Caco-2 (cell line): ENCODE data around the gene SORBS1. TPM values are rescaled to one million over a fixed set of nuclear protein-coding genes. Genes with fewer than 3 reads are reported as not detected.
A peak's percentile ranks its signal among the peaks of the same experiment; 100 is the strongest.
"Not testable (repeated sequence)": the region's sequence is repeated elsewhere in the genome, so short reads cannot be mapped to it uniquely, and the experiment has no call there.

Source experiments
- BruUV-seq: library from RNA; stranded (reverse); fragments of 400-500 nt; replicated peaks from 2 replicates; lab custom pipeline; 2021; lab: Mats Ljungman, UMichigan
- CTCF ChIA-PET: fragments of 300-600 bp; sonication (Branson Sonifier 250); formaldehyde crosslinking; loops from one replicate; lab custom pipeline; 2022; ENCODE audit warnings: antibody characterized with exemption; lab: Charles Lee
- POLR2A ChIA-PET: fragments of 300-600 bp; sonication (Branson Sonifier 250); formaldehyde crosslinking; loops from one replicate; lab custom pipeline; 2022; ENCODE audit warnings: antibody characterized with exemption; lab: Charles Lee
- DNase-seq, 2 experiments: peaks; one replicate each; pipeline versions ENCODE4 v3.0.0 to v3.0.0-alpha.2; 2020 to 2022
- H3K27me3 ChIP-seq: replicated peaks from 2 replicates; pipeline ENCODE4 v1.6.0; 2011; ENCODE audit warnings: low read length; ENCODE audit not compliant: control insufficient read depth, insufficient read depth
- H3K36me3 ChIP-seq: 2 replicates; pipeline ENCODE4 v1.5.1; 2011; ENCODE audit warnings: low read length; ENCODE audit not compliant: control insufficient read depth, insufficient read depth
- H3K4me1 ChIP-seq: fragments of 250-450 bp; sonication (Bioruptor Pico); 2 replicates; pipeline ENCODE4 v1.5.1; 2020; ENCODE audit warnings: mild to moderate bottlenecking
- H3K4me3 ChIP-seq: 2 replicates; pipeline ENCODE4 v1.5.1; 2011; ENCODE audit warnings: low read depth, mild to moderate bottlenecking, control low read depth, low read length
- H3K9me3 ChIP-seq: fragments of 250-450 bp; sonication (Bioruptor Pico); 2 replicates; pipeline ENCODE4 v1.5.1; 2020; ENCODE audit warnings: mild to moderate bottlenecking, moderate library complexity
- H3K27ac Mint-ChIP-seq: one replicate; pipeline ENCODE4 v1.8.0; 2022; ENCODE audit warnings: mixed read lengths; ENCODE audit not compliant: unreplicated experiment
- H3K27me3 Mint-ChIP-seq: one replicate; pipeline ENCODE4 v1.8.0; 2022; ENCODE audit warnings: mixed read lengths; ENCODE audit not compliant: insufficient read depth, unreplicated experiment
- H3K36me3 Mint-ChIP-seq: one replicate; pipeline ENCODE4 v1.8.0; 2022; ENCODE audit warnings: mild to moderate bottlenecking, mixed read lengths; ENCODE audit not compliant: insufficient read depth, unreplicated experiment
- H3K4me1 Mint-ChIP-seq: one replicate; pipeline ENCODE4 v1.8.0; 2022; ENCODE audit warnings: low read depth, mixed read lengths; ENCODE audit not compliant: unreplicated experiment
- H3K4me3 Mint-ChIP-seq: one replicate; pipeline ENCODE4 v1.8.0; 2022; ENCODE audit warnings: mild to moderate bottlenecking, moderate library complexity, mixed read lengths; ENCODE audit not compliant: unreplicated experiment
- H3K9me3 Mint-ChIP-seq: one replicate; pipeline ENCODE4 v1.8.0; 2022; ENCODE audit warnings: mixed read lengths; ENCODE audit not compliant: unreplicated experiment
- CTCF ChIP-seq, 2 experiments: fragments of 200-600 bp in 1 of 2; IDR thresholded peaks; 1 replicate in 1 of 2; 2 replicates in 1 of 2; pipeline versions ENCODE4 v1.5.1 to v1.8.0; 2011 to 2022; ENCODE audit warnings: antibody characterized with exemption in 1 of 2, control low read depth in 1 of 2, inconsistent platforms in 1 of 2, low read depth in 1 of 2, low read length in 1 of 2, mild to moderate bottlenecking in 1 of 2, moderate library complexity in 1 of 2; ENCODE audit not compliant: insufficient read depth in 1 of 2, severe bottlenecking in 1 of 2, unreplicated experiment in 1 of 2
- intact Hi-C: fragments of 100-400 bp; cut with micrococcal nuclease; formaldehyde crosslinking; loops from one replicate; pipeline ENCODE4 v1.10.0; 2022; ENCODE audit not compliant: unreplicated experiment
- total RNA-seq: library from RNA; stranded (reverse); gene quantifications from 2 replicates; pipeline ENCODE4 v1.2.3, GENCODE V29; 2022

The SORBS1 gene
- total RNA-seq, 1 experiment from 2014 or later, result 39.3 TPM

- Mint-ChIP-seq H3K27ac (peak overlapping the region; percentile 81), H3K27me3 (no peaks in the 10 kb centered on the region), H3K4me3 (peak overlapping the region; percentile 37), H3K9me3 (no peaks in the 10 kb centered on the region), H3K4me1 (peaks cover 45% of the 10 kb centered on the region), H3K36me3 (peaks cover 48% of the 10 kb centered on the region)
- Histone ChIP-seq H3K27me3 (no peaks in the 10 kb centered on the region), H3K9me3 (no peaks in the 10 kb centered on the region), H3K4me1 (peaks cover 57% of the 10 kb centered on the region), H3K36me3 (peaks cover 4% of the 10 kb centered on the region), H3K4me3 (no peak overlapping the region)
- no peak for TF ChIP-seq CTCF (IDR thresholded peaks at IDR 0.05; ENCODE audit: insufficient read depth in 1 of 2, low read depth in 1 of 2, low read length in 1 of 2, severe bottlenecking in 1 of 2, unreplicated experiment in 1 of 2)
- ChIA-PET POLR2A (no interaction called here), CTCF (interaction anchor here (0.6 to 1.8 kb wide), 3 partner anchors 11 to 980 kb away, joined by 3 to 7 read pairs (median 6); no protein-coding TSS in a partner anchor)
- DNase-seq, result peak in 1 of 2 experiments; percentile 30
- BruUV-seq, result no TSS peak
- intact Hi-C loops, result no loop called here
These were observed 210.8 kb downstream of the SORBS1 start for GRCh38 chr10:95350219-95350829.

- intact Hi-C loops, result loop anchor here (1.0 to 5.0 kb wide), 6 partner anchors 16 to 720 kb away; no protein-coding TSS in a partner anchor
- CTCF ChIA-PET, result interaction anchor here (0.8 to 1.2 kb wide), 4 partner anchors 10 to 101 kb away, joined by 3 to 5 read pairs (median 4); no protein-coding TSS in a partner anchor
These were observed 213.8 kb downstream of the SORBS1 start for GRCh38 chr10:95347402-95347766.

GRCh38 chr10:95346715-95347401 is 214.3 kb downstream of the SORBS1 start:
- H3K36me3 ChIP-seq, result peaks cover 7% of the 10 kb centered on the region
- ChIA-PET CTCF (interaction anchor here (0.8 to 1.2 kb wide), 4 partner anchors 10 to 100 kb away, joined by 3 to 5 read pairs (median 4); no protein-coding TSS in a partner anchor), POLR2A (interaction anchor here (0.9 to 1.2 kb wide), 4 partner anchors 14 to 101 kb away, joined by 3 to 7 read pairs (median 5); no protein-coding TSS in a partner anchor)
- H3K9me3 Mint-ChIP-seq, result no peaks in the 10 kb centered on the region
- H3K36me3 Mint-ChIP-seq, result peaks cover 56% of the 10 kb centered on the region
- H3K9me3 ChIP-seq, result no peaks in the 10 kb centered on the region
- peak overlapping the region; percentile 93 for H3K27ac Mint-ChIP-seq
- H3K27me3 Mint-ChIP-seq, result no peaks in the 10 kb centered on the region
- peaks cover 45% of the 10 kb centered on the region for H3K4me1 Mint-ChIP-seq
- peaks cover 66% of the 10 kb centered on the region for H3K4me1 ChIP-seq
- H3K27me3 ChIP-seq, result no peaks in the 10 kb centered on the region
- BruUV-seq, result no TSS peak
- no peak for TF ChIP-seq CTCF (IDR thresholded peaks at IDR 0.05; ENCODE audit: insufficient read depth in 1 of 2, low read depth in 1 of 2, low read length in 1 of 2, severe bottlenecking in 1 of 2, unreplicated experiment in 1 of 2)
- no peak overlapping the region for H3K4me3 ChIP-seq
- peak; percentile 87 to 89 for DNase-seq
- intact Hi-C loops, result loop anchor here (1.0 to 5.0 kb wide), 6 partner anchors 16 to 720 kb away; no protein-coding TSS in a partner anchor
- peak overlapping the region; percentile 57 for H3K4me3 Mint-ChIP-seq

More at GRCh38 chr10:95347402-95347766, 213.8 kb downstream of the SORBS1 start:
- Mint-ChIP-seq H3K4me3 (peak overlapping the region; percentile 57), H3K36me3 (peaks cover 55% of the 10 kb centered on the region), H3K27ac (peak overlapping the region; percentile 93), H3K4me1 (peaks cover 41% of the 10 kb centered on the region)
- H3K36me3 ChIP-seq, BruUV-seq, DNase-seq, H3K27me3 ChIP-seq, H3K27me3 Mint-ChIP-seq, H3K9me3 Mint-ChIP-seq, H3K4me3 ChIP-seq, H3K9me3 ChIP-seq: not testable (repeated sequence)
- H3K4me1 ChIP-seq, result peaks cover 61% of the 10 kb centered on the region
- POLR2A ChIA-PET, result interaction anchor here (0.9 to 1.2 kb wide), 4 partner anchors 14 to 101 kb away, joined by 3 to 7 read pairs (median 5); no protein-coding TSS in a partner anchor
